Left ventricle myocardium superior (tissue), 1 donor: ENCODE measurements around the gene TRIM4. TPM values are rescaled to one million over a fixed set of nuclear protein-coding genes. Genes with fewer than 3 reads are reported as not detected.
A peak's percentile ranks its signal among the peaks of the same experiment; 100 is the strongest.
"Not testable (repeated sequence)": the region's sequence is repeated elsewhere in the genome, so short reads cannot be mapped to it uniquely, and the experiment has no call there.

Experiments used
- ATAC-seq: fragments of 200-7000 bp; cut with Tn5 transposase; one replicate; pipeline ENCODE4 v1.9.1; 2020; ENCODE audit warnings: mild to moderate bottlenecking, moderate library complexity
- DNase-seq: peaks from one replicate; pipeline ENCODE4 v3.0.0-alpha.2; 2020
- intact Hi-C: fragments of 100-400 bp; cut with micrococcal nuclease; formaldehyde crosslinking; loops from one replicate; pipeline ENCODE4 v1.11.0; 2022
- long read RNA-seq: library from polyadenylated mRNA; unstranded; transcript quantifications from one replicate; pipeline ENCODE4 v2.0.0, GENCODE V29; 2021
- total RNA-seq: library from RNA; stranded (reverse); fragmentation: NEBNext Ultra II Directional; extraction: Animal tissue kit (Norgen Biotek cat#: 25700); gene quantifications from one replicate; pipeline ENCODE4 v1.2.1, GENCODE V29; 2021
- donor health status: DM: no; HTN: yes; CAD: no; lungs with severe emphysema.

Gene TRIM4, protein sequence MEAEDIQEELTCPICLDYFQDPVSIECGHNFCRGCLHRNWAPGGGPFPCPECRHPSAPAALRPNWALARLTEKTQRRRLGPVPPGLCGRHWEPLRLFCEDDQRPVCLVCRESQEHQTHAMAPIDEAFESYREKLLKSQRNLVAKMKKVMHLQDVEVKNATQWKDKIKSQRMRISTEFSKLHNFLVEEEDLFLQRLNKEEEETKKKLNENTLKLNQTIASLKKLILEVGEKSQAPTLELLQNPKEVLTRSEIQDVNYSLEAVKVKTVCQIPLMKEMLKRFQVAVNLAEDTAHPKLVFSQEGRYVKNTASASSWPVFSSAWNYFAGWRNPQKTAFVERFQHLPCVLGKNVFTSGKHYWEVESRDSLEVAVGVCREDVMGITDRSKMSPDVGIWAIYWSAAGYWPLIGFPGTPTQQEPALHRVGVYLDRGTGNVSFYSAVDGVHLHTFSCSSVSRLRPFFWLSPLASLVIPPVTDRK
- 7.1 TPM for total RNA-seq
- long read RNA-seq, transcript TRIM4-201 (6 exons, 3,374 nt), result major isoform, 8 of 14 reads
- long read RNA-seq, partial matches to known transcripts, result 0 of 14 reads
- long read RNA-seq, other reads (novel, unspliced or antisense), result 4 of 14 reads

DNA sequence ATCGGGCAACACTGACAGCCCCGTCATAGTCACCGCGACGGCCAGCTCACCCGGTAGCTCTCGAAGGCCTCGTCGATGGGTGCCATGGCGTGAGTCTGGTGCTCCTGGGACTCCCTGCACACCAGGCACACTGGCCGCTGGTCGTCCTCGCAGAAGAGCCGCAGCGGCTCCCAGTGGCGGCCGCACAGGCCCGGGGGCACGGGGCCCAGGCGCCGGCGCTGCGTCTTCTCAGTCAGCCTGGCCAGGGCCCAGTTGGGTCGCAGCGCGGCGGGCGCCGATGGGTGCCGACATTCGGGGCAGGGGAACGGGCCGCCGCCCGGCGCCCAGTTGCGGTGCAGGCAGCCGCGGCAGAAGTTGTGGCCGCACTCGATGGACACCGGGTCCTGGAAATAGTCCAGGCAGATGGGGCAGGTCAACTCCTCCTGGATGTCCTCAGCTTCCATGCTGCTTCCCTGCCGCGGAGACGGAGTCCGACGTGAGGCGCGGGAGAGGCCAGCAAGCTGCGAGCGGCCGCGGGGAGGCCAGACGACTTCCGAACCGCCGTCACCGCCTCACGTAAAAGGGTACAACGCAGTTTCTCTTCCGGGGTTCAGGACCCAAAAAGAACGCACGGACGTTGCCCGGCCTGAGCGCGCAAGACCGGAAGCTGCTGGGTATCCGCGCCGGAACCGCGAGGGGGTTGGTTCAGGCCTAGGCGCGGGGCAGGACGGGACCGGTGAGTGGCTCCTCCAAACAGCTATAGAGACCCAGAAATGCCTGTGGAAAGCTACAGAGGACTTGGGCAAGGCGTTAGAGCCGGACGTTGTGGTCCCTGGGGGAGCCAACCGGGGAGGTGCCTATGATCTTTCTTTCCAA is at the start of gene TRIM4:
Gene TRIM4 (minus strand): TSS at position 572 of the 855 bp plus-strand sequence. CDS start 129 bp downstream, at position 443.
- intact Hi-C loops, result loop anchor here (5.0 kb wide), 1 partner anchor 73 kb away; no protein-coding TSS in a partner anchor
- DNase-seq (peak; percentile 94), ATAC-seq (peak; percentile 99)

DNA sequence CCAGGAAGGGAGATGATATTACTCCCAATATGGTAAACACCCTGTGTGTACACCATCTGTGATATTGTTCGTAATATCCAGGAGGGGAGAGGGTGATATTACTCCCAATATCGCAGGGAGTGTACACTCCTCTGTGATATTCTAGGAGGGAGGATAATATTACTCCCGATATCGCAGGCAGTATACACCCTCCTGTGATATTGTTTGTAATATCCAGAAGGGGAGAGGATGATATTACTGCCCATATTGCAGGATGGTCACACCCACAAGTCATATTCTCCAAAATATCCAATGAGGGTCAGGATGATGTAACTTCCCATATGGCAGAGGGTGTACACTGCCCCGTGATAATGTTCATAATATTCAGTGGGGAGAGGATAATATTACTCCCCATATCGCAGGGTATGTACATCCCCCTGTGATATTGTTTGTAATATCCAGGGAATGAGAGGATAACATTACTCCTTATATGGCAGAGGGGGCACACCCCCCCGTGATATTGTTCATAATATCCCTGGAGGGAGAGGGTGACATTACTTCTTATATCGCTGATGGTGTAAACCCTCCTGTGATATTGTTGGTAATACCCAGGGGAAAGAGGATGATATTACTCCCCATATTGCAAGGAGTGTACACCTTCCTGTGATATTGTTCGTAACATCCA is 39.4 kb upstream of the TRIM4 start:
- ATAC-seq (no peak), DNase-seq (no peak)
- intact Hi-C loops, result no loop called here

DNA sequence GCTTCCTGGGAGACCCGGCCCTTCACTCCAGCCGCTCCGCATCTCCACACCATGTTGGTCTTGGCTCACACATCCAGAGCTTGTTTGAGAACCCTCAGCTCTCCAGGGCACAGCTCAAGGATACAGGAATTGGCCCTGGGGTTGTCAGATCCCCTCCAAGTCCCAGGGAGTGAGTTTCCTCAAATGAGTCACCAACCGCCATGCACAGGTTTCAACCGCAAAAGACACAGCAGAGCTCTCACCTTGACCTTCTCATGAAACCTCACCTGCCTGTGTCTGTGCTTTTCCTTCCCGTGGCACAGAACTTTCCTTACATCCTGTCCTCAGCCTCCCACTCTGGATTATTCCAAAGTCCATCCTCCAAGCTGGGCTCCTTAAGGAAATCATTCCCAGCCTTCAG is 35.9 kb upstream of the TRIM4 start:
- intact Hi-C loops, result no loop called here

DNA sequence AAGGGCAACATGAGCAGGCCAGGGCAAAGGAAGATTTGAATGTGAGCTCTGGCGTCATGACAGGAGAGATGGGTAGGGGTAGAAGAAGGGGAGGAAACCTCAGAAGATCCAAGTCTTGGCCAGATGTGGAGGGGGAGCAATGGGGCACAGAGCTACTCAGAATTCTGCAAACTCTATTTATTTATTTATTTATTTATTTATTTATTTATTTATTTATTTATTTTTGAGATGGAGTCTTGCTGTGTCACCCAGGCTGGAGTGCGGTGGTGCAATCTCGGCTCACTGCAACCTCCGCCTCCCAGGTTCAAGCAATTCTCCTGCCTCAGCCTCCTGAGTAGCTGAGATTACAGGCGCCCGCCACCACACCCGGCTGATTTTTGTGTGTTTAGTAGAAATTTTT is 35.3 kb upstream of the TRIM4 start:
- DNase-seq, ATAC-seq, intact Hi-C loops: not testable (repeated sequence)

More for the DNA sequence above, 35.9 kb upstream of the TRIM4 start:
- ATAC-seq, result no peak
- DNase-seq, result no peak

DNA sequence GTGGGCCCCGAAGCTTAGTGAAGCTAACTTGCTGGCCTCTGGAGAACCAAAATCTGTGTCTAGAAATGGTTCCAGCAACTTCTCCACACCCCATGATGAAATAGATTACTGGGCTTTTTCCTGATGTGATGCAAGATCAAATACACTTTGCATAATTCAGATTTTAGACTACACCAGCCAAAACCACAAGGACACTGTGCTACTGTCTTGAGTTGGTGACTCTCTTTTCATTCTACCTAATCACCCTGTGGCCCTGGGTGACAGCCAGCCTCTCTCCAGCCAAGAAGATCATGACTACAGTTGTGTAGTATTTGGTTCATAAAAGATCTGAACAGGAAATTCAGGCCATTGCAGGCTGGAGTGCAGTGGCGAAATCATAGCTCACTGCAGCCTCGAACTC is 34.3 kb upstream of the TRIM4 start:
- ATAC-seq, result no peak
- intact Hi-C loops, result no loop called here
- DNase-seq, result no peak

DNA sequence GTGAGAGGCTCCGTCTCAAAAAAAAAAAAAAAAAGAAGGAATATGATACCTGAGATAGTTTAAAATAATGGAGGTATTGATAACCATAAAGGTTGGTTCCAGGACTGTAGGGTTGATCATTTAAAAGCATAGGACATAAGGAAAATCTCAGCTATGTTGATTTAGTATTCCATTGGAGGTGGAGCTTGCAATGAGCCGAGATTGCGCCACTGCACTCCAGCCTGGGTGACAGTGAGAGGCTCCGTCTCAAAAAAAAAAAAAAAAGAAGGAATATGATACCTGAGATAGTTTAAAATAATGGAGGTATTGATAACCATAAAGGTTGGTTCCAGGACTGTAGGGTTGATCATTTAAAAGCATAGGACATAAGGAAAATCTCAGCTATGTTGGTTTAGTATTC is 33.3 kb upstream of the TRIM4 start:
- DNase-seq, ATAC-seq, intact Hi-C loops: not testable (repeated sequence)

DNA sequence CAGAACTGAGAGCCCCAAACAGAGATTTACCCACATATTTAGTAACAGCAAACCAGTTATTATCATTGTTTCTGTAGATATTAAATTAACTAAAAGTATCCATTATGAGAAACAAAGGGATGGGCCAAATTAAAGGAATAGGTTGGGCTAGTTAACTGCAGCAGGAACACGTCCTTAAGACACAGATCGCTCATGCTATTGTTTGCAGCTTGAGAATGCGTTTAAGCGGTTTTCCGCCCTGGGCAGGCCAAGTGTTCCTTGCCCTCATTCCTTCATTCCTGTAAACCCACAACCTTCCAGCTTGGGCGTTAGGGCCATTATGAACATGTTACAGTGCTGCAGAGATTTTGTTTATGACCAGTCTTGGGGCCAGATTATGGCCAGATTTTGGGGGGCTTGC is 31.5 kb upstream of the TRIM4 start:
- ATAC-seq, DNase-seq, intact Hi-C loops: not testable (repeated sequence)

DNA sequence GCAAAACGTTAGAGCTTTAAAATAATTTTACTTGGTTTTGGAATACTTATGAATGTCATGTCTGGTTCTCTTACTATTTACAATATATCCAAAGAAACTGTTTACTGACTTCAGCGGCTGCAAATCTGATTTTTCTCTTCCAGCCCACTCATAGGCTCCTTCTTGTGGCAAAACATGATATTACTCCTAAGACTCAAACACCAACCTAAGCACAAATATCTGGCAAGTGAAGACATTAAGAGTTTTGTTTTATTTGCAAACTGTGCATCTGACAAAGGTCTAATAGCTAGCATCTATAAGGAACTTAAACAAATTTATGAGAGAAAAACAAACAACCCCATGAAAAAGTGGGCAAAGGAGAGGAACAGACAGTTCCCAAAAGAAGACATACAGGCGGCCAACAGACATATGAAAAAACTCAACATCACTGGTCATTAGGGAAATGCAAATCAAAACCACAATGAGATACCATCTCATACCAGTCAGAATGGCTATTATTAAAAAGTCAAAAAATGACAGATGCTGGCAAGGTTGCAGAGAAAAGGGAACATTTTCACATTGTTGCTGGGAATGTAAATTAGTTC is 30.4 kb upstream of the TRIM4 start:
- DNase-seq (no peak), ATAC-seq (no peak)
- intact Hi-C loops, result no loop called here

DNA sequence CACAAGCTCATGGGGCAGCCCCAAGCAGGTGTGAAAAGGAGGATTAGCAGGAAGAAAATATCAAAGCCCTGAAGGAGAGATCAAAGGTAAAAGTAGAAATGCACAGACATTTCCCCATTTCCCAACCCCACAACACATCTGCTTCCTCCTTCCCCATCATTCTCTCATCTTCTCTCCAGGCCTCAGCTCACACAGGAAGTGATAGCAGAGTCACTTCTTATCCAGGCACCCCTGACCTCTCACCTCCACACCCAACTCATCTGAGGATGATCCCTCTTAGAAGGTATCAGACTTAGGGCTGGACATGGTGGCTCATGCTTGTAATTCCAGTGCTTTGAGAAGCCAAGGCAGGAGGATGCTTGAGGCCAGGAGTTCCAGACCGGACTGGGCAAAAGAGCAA is 28.3 kb upstream of the TRIM4 start:
- DNase-seq, result no peak
- no peak for ATAC-seq
- intact Hi-C loops, result no loop called here

DNA sequence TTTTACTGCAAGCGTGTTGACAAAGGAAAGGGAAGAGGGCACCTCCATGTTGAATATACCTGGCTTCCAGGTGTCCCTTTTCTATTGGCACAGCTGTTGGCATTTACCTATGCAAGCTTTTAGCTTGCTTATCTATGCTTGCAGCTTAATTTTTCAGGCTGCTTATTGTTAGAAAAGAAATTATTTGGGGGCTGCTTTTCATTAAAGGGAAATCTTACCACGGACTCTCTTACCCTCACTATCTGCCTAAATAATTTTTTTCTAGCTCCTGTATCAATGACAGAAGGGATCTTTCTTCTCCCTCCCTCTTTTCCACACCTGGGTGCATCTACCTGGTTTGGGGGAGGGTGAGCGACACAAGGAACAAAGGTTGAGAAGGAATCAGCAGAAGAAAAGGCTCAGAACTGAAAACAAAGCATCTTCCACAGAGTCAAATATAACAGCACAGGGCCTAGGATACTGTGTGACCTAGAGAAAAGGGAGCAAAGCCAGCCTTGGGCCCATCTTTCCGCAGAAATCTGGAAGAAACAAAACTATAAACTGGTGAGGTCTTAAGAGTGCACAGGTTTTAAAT is 25.3 kb upstream of the TRIM4 start:
- no peak for DNase-seq
- intact Hi-C loops, result no loop called here
- no peak for ATAC-seq

DNA sequence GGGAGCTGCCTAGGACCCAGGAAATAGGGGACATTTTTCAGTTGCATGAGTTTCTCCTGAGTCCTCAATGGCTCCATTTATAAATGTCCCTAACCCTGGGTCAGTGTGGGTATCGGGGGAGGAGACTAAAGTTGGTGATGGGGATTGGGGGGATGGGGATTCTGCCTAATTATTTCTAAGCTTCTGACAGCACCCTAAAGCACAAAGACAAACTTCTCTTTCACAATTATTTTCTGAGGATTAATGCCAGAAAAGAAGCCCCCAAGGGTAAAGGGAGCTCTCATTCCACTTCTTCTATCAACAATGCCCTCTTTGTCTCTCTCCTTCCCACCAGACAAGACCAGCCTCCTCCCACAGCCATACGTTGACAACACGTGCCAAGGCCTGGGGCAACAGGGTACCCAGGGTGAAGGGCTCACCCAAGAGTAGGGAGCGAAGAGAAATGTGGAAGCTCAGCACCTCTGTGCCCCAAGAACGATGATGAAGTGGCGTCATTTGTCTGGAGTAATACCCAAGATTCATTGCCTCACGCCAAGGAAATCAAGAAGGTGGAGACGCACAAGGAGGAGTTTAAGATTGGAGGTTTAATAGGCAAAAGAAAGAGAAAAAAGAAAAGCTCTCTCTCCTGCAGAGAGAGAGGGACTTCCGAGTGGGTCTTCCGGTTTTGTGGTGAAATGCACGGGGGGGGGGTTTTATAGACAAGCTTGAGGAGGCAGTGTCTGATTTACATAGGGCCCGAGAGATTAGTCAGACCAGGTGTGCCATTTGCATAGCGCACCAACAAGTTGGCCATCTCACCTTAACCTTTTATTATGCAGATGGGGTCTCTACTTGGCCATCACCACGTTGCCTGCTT is 24.5 kb upstream of the TRIM4 start:
- no peak for ATAC-seq
- intact Hi-C loops, result no loop called here
- no peak for DNase-seq

DNA sequence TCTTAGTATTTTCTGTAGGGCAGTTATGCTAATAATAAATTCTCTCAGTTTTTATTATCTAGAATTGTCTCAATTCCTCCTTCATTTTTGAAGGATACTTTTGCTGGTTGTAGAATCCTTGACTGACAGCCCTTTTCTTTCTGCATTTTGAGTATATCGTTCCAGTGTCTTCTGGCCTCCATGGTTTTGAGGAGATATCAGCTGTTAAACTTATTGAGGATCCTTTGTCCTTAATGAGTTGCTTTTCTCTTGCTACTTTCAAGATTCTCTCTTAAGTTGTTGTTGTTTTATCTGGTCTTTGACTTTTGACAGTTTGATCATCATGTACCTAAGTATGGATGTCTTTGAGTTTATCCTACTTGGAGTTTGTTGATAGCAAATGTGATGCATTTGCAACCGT is 19.0 kb upstream of the TRIM4 start:
- no peak for ATAC-seq
- intact Hi-C loops, result no loop called here
- no peak for DNase-seq

DNA sequence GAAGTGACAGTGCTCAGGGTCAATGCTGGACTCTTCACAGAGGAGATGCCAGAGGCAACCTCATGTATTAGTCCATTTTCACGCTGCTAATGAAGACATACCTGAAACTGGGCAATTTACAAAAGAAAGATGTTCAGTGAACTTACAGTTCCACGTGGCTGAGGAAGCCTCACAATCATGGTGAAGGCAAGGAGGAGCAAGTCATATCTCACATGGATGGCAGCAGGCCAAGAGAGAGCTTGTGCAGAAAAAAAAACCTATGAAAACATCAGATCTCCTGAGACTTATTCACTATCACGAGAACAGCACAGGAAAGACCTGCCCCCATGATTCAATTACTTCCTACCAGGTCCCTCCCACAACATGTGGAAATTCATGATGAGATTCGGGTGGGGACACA is 15.7 kb upstream of the TRIM4 start:
- ATAC-seq, intact Hi-C loops: not testable (repeated sequence)

DNA sequence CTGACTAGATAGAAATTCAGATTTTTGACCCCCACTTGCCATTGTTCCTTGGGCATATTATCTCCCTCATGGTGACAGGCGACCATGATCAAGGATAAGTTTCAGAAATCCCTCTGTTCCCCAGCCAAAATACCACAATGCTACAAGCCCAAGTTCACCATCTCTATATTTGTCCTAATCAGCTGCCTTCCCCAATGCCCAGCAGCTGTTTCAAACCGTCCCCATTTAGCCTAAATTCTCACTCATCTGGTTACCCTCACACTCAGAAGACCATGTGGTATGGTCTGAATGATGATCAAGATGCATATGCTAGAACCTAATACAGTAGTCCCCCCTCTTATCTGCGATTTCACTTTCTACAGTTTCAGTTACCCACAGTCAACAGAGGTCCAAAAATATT is 11.0 kb upstream of the TRIM4 start:
- no peak for ATAC-seq

More for the DNA sequence above, 15.7 kb upstream of the TRIM4 start:
- DNase-seq, result not testable (repeated sequence)

DNA sequence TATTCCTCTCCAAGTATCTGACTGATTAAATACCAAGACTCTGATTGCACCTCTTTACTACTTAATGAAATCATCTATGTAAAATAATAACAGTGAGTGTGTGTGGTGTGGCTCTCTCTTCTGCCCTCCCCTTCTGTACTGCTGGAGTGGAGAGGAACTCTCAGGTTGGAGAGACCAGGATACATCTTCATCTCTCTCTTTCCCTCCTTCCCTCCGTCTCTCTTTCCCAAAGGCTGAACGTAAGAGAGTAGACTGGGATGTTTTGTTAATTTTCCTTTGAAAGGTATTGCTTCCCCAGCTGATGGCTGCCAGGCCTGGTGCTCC is 10.4 kb upstream of the TRIM4 start:
- ATAC-seq (no peak), DNase-seq (no peak)

More for the DNA sequence above, 11.0 kb upstream of the TRIM4 start:
- no peak for DNase-seq
- intact Hi-C loops, result no loop called here

DNA sequence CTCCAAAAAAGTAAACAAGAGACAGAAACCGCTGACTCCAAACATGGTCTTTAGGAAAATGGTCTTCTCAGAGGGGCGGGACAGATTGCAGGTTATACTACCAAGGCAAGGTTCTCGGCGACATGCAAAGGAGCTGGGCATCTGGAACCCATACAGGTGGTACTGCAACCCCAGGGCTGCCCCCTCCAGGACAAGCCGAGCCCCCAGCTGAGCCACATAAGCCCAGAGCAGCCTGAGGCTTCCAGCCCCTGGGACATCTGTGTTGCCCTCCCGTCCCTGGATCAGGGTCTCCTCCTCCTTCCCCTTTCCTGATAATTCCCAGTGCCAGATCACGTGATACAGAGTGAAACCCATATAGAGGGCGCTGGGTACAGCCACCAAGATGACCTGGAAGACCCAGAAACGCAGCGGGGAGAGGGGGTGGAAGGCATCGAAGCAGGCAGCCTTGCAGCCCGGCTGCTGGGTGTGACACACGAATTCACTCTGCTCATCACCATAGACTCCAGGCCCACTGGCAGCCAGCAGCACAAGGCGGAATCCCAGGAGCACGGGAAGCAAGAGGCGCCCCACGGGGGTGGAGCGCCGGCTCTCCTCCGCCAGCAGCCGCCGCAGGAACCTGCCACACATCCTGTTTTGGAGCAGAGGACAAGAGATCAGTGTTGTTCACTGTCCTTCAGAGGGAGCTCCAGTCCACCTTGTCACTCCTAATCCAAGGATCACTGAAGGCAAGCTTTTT is 9.8 kb upstream of the TRIM4 start, which contains the start of gene GJC3:
Gene GJC3 (minus strand): TSS at position 627 of the 736 bp plus-strand sequence. CDS start 0 bp downstream, at position 627.
- intact Hi-C loops, result no loop called here
- ATAC-seq, result peak; percentile 98

More for the DNA sequence above, 10.4 kb upstream of the TRIM4 start:
- intact Hi-C loops, result no loop called here

DNA sequence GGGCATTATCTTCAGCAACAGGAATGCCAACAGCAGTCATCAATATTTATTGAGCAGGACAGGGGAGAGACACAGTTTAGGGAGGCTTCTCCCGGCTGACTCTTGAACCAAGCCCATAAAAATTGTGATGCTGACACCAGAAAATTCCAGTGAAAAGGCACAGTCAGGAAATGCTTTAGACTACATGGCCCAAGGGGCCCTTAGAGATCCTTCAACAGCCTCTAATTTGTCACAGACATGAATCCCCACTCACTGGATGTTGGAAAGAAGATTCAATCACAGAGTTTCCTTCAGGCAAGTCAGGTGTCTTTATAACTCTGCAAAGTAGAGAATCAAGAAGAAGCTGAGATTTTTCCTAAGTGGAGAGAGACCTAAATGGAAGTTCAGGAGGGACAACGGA is 8.9 kb upstream of the TRIM4 start:
- no peak for ATAC-seq
- intact Hi-C loops, result no loop called here
- no peak for DNase-seq

More for the DNA sequence above, 9.8 kb upstream of the TRIM4 start, which contains the start of gene GJC3:
- peak; percentile 71 for DNase-seq
